Breast epithelium (tissue), 4 donors: ENCODE results near the gene ADAM22. TPM values are rescaled to one million over a fixed set of nuclear protein-coding genes. Genes with fewer than 3 reads are reported as not detected.

Source experiments
- DNase-seq, 2 donors: peaks; one replicate each; pipeline ENCODE4 v3.0.0-alpha.2; 2019; ENCODE audit warnings: low spot score in 2 of 2
- H3K27ac ChIP-seq, 2 donors: fragments of 200-600 bp; sonication (generic) in 1 of 2; one replicate each; pipeline ENCODE4 v1.5.1; 2016 to 2019; ENCODE audit warnings: mild to moderate bottlenecking in 1 of 2
- H3K27me3 ChIP-seq, 2 donors: fragments of 200-600 bp; sonication (generic) in 1 of 2; one replicate each; pipeline versions ENCODE4 v1.5.1 to v1.6.0; 2017 to 2019; ENCODE audit warnings: control low read depth in 1 of 2, mild to moderate bottlenecking in 1 of 2
- H3K36me3 ChIP-seq: fragments of 200-600 bp; one replicate; pipeline ENCODE4 v1.5.1; 2019
- H3K4me1 ChIP-seq, 2 donors: fragments of 200-600 bp; sonication (generic); one replicate each; pipeline ENCODE4 v1.5.1; 2016 to 2019; ENCODE audit warnings: control low read depth in 1 of 2
- H3K4me3 ChIP-seq, 3 donors: fragments of 200-600 bp; sonication (generic); 1 replicate in 2 of 3; 2 replicates in 1 of 3; pipeline ENCODE4 v1.5.1; 2016 to 2019; ENCODE audit warnings: mild to moderate bottlenecking in 3 of 3, moderate library complexity in 2 of 3
- H3K9me3 ChIP-seq, 2 donors: fragments of 200-600 bp; sonication (generic) in 1 of 2; one replicate each; pipeline ENCODE4 v1.5.1; 2016 to 2019; ENCODE audit warnings: control low read depth in 1 of 2
- POLR2A ChIP-seq: fragments of 450-650 bp; IDR thresholded peaks from one replicate; pipeline ENCODE4 v1.6.1; 2016; ENCODE audit warnings: antibody characterized with exemption, mild to moderate bottlenecking, moderate library complexity
- POLR2AphosphoS5 ChIP-seq, 3 donors: sonication (generic); formaldehyde crosslinking; IDR thresholded peaks; one replicate each; pipeline ENCODE4 v1.6.1; 2017; ENCODE audit warnings: antibody characterized with exemption in 3 of 3
- intact Hi-C: fragments of 100-400 bp; cut with DNase I; formaldehyde crosslinking; loops from one replicate; pipeline ENCODE4 v1.15.1; 2023; ENCODE audit warnings: low total_unique reads
- total RNA-seq, 3 donors: library from RNA; depleted of rRNA; stranded (reverse); fragments of >200 nt; gene quantifications; one replicate each; pipeline ENCODE4 v1.1.0, GENCODE V29; 2016
- TF ChIP-seq, protein P1 (sequence below), 3 donors: fragments of 450-650 bp; IDR thresholded peaks; one replicate each; pipeline ENCODE4 v1.5.1; 2016 to 2017; ENCODE audit warnings: antibody characterized with exemption in 3 of 3, mild to moderate bottlenecking in 3 of 3, moderate library complexity in 3 of 3

The ADAM22 gene
- total RNA-seq, 3 donors from 2014 or later = 2.3 to 7.5 (median 3.4) TPM

DNA sequence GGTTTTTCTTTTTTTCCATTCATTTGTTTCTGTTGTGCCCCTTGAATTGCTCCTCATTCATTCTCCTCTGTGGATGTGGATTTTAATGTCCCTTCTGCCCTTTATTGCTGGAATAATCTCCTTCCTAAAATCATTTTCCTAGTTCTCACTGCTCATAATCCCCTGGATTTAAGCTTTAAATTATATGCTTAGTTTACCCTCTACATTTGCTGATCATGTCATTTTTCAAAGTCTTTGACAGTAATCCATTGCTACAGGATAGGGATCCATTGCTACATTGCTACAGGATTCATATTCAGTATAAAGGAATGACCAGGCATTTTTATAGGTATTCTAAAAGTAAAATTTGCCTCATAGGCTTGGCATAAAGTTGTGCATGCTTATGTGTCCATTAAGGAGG is 14.3 kb downstream of the ADAM22 start:
- Histone ChIP-seq H3K9me3 (no peaks in the 10 kb centered on the region), H3K27me3 (no peaks in the 10 kb centered on the region), H3K27ac (no peak overlapping the region), H3K36me3 (no peaks in the 10 kb centered on the region), H3K4me1 (no peaks in the 10 kb centered on the region), H3K4me3 (no peak overlapping the region)
- no peak for DNase-seq
- TF ChIP-seq, protein P1, sequence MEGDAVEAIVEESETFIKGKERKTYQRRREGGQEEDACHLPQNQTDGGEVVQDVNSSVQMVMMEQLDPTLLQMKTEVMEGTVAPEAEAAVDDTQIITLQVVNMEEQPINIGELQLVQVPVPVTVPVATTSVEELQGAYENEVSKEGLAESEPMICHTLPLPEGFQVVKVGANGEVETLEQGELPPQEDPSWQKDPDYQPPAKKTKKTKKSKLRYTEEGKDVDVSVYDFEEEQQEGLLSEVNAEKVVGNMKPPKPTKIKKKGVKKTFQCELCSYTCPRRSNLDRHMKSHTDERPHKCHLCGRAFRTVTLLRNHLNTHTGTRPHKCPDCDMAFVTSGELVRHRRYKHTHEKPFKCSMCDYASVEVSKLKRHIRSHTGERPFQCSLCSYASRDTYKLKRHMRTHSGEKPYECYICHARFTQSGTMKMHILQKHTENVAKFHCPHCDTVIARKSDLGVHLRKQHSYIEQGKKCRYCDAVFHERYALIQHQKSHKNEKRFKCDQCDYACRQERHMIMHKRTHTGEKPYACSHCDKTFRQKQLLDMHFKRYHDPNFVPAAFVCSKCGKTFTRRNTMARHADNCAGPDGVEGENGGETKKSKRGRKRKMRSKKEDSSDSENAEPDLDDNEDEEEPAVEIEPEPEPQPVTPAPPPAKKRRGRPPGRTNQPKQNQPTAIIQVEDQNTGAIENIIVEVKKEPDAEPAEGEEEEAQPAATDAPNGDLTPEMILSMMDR (IDR thresholded peaks at IDR 0.05) = no peak
- TF ChIP-seq POLR2A = no peak
- no peak for TF ChIP-seq POLR2AphosphoS5 (IDR thresholded peaks at IDR 0.05)
- intact Hi-C loops = no loop called here

DNA sequence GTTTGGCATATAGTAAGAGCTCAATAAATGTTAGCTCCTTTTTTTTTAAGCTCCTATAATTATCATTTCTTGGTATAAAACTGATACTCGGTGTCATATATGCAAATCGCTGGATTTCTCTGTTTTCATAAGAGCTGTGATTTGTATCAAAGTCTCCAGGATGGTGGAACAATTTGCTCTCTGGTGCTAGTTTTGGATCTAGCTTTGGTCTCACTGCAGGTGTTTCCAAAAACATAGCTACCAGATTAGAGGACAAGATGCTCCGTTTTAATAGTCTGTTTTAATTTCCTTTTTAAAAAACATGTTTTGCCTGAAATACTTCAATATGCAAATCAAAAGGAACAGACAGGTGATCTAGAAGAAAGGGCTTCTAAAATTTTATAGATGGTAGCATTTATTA is 25.3 kb downstream of the ADAM22 start:
- H3K4me1 ChIP-seq = no peaks in the 10 kb centered on the region
- no peak overlapping the region for H3K4me3 ChIP-seq
- no peaks in the 10 kb centered on the region for H3K27me3 ChIP-seq
- no peak for TF ChIP-seq POLR2AphosphoS5 (IDR thresholded peaks at IDR 0.05)
- TF ChIP-seq, protein P1 (IDR thresholded peaks at IDR 0.05) = no peak
- TF ChIP-seq POLR2A = no peak
- H3K27ac ChIP-seq = no peak overlapping the region
- H3K36me3 ChIP-seq = no peaks in the 10 kb centered on the region
- intact Hi-C loops = no loop called here
- no peak for DNase-seq
- no peaks in the 10 kb centered on the region for H3K9me3 ChIP-seq

DNA sequence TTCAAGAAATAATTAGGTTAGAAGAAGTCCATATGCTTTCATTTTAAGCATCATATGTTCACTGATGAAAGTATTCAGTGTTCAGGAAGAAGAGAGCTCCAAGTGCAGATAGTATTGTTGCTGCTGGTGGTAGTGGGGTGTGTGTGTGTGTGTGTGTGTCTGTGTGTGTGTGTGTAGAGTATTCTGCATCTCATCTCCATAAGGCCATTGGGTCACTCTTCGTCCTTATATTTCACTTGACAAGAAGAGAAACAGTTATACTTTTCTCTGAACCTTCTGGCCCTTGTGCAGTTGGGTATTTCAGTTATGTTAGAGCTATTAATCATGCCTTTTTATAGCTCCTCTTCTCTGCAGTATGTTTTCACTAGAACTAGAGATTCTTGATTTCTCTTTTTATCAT is 26.2 kb downstream of the ADAM22 start:
- H3K27me3 ChIP-seq = no peaks in the 10 kb centered on the region
- no peaks in the 10 kb centered on the region for H3K36me3 ChIP-seq
- intact Hi-C loops = no loop called here
- no peaks in the 10 kb centered on the region for H3K4me1 ChIP-seq
- no peak overlapping the region for H3K4me3 ChIP-seq
- TF ChIP-seq POLR2AphosphoS5 (IDR thresholded peaks at IDR 0.05) = no peak
- no peak for TF ChIP-seq POLR2A
- TF ChIP-seq, protein P1 (IDR thresholded peaks at IDR 0.05) = no peak
- no peak overlapping the region for H3K27ac ChIP-seq
- DNase-seq = no peak
- no peaks in the 10 kb centered on the region for H3K9me3 ChIP-seq

DNA sequence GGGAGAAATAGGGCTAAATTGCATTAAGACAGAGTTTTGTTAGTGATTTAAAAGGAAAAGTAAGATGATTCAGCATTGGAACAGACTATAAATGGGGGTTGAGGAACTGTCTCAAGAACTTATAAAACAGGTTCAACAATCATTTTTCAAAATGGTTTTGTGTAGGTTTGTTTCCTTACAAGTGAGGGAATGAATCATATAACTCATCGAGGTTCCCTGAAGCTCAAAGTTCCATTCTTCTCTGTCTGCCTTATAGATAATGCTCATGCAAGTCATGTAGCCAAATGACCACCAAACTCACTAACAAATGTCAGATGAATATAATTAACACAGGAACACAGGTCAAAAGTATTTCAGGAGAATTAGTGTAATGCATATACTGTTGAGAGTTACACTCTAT is 27.7 kb downstream of the ADAM22 start:
- Histone ChIP-seq H3K4me3 (no peak overlapping the region), H3K27ac (no peak overlapping the region), H3K36me3 (no peaks in the 10 kb centered on the region), H3K27me3 (no peaks in the 10 kb centered on the region), H3K4me1 (no peaks in the 10 kb centered on the region), H3K9me3 (no peaks in the 10 kb centered on the region)
- intact Hi-C loops = no loop called here
- no peak for DNase-seq
- TF ChIP-seq POLR2A (no peak), POLR2AphosphoS5 (IDR thresholded peaks at IDR 0.05) (no peak)
- TF ChIP-seq, protein P1 (IDR thresholded peaks at IDR 0.05) = no peak

DNA sequence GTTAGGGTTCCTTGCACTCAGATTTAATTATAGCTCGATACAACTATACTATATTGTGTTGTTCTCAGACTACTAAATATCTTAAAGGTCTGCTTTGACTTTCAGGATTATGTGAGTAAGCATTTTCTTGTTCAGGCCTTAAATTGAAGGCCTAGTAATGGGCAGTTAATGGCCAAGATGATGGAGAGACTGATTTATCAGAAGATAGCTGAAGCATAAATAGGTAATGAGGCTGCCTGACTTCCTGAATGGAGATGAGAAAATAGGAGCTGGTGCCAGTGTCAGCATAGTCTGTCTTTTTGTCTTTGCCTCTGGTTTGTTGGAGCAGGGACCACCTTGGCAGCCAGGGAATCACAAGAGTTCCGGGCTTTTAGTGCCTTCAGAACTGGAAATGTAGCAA is 32.2 kb downstream of the ADAM22 start:
- DNase-seq = no peak
- TF ChIP-seq, protein P1 (IDR thresholded peaks at IDR 0.05) = no peak
- no peak for TF ChIP-seq POLR2A
- no peak for TF ChIP-seq POLR2AphosphoS5 (IDR thresholded peaks at IDR 0.05)
- Histone ChIP-seq H3K36me3 (no peaks in the 10 kb centered on the region), H3K4me1 (no peaks in the 10 kb centered on the region), H3K27me3 (no peaks in the 10 kb centered on the region), H3K4me3 (no peak overlapping the region), H3K27ac (no peak overlapping the region), H3K9me3 (no peaks in the 10 kb centered on the region)
- intact Hi-C loops = no loop called here
